Hematopoietic multipotent progenitor cell treated with erythropoietin and hydrocortisone succinate and interleukin-3 and kit ligand, for 6 days (in vitro differentiated cells): ENCODE data around the gene LCP2.

Experiments used
- DNase-seq: peaks from one replicate; pipeline ENCODE4 v3.0.0-alpha.2; 2015

Gene LCP2

DNA sequence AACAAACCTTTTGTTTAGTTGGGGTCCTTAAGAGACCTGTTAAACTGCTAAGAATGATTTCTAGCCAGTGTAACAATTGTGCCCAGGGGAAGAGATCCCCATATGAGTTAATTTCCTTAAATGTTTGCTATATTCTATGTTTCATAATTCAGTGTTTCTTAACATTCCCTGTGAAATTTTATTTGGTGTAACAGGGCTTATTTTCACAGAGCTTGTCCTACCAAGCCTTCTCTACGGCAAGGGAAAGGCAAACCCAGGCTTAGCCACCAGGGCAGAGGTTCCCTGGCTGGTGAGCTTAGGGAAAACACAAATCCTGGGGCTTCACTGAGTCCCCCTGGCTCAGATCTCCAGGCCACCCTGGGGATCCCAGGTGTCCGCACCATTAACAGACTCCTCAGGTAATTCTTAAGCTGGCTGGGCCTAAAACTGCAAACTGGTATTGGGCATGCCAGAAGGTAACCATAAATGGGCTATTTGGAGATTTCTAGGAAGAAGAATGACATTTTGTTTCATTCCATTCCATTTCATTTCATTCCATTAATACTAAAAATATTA, 17.0 kb upstream of the LCP2 start:
- DNase-seq = no peak

DNA sequence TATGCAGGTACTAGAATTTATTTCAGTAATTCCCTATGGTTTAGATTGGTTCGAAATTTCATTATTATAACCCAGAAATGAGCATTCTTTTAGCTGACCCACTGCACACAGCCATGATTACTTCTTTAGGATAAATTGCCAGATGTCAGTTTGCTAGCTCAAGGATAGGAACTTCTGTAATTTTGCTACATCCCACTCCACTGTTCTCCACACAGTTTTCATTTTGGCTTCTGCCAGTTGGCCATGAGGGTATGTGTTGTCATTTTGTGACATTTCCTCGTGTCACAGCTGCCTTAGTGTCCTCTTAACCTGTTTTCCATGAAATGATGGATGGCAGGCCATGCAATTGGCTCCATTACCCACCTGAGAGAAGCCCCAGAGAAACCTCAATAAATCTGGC, 16.2 kb upstream of the LCP2 start:
- DNase-seq = no peak

GRCh38 chr5:170313344-170313743, 15.8 kb upstream of the LCP2 start:
- peak; percentile 51 for DNase-seq

- no peak for DNase-seq
Measured at GRCh38 chr5:170312666-170313065, 15.1 kb upstream of the LCP2 start.

- no peak for DNase-seq
Measured at GRCh38 chr5:170312301-170312595, 14.7 kb upstream of the LCP2 start.

DNA sequence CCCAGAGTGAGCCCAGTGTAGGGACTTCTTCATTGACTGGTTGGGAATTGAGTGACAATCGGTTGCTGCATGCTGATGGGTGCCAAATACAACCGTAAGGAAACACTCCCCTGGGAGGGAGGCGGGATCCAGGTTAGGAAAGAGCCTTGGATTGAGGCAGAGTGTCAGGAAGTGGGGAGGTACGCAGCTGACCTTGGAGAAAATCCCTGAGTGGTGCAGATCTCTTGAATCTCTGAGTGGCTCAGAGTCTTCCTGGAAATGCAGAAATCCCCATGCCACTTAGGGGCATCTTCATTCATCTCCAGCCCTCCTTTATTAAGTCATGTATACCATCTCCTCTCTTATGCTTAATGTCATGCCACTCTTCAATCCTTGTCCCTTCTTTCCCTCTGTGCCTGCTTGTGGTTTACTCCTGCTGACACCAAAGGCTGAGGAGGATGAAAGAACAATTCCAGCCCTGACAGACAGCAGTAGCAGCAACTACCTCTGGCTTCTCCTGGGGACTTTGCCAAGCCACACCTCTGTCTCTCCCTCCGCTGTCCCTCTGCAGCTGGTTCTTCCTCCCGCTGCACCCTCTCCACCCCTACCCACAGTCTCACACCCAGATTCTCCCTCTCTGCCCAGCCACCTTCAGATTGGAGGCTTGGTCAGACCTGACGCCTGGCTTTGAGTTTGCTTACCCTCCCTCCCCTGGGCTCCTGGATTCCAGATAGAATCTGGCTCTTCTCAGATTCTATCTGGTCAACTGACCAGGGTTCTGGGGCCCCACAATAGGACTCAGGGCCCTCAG, 14.1 kb upstream of the LCP2 start:
- DNase-seq = peak; percentile 74

- no peak for DNase-seq
Measured at GRCh38 chr5:170310256-170310926, 12.8 kb upstream of the LCP2 start.

- DNase-seq = peak; percentile 1
Measured at GRCh38 chr5:170308686-170309085, 11.1 kb upstream of the LCP2 start.

GRCh38 chr5:170307575-170308465, 10.2 kb upstream of the LCP2 start:
- peak; percentile 61 for DNase-seq

- peak; percentile 97 for DNase-seq
Measured at GRCh38 chr5:170306381-170306831, 8.8 kb upstream of the LCP2 start.

- DNase-seq = peak; percentile 41
Measured at GRCh38 chr5:170305646-170306025, 8.1 kb upstream of the LCP2 start.

GRCh38 chr5:170305016-170305645, 7.6 kb upstream of the LCP2 start:
- DNase-seq = no peak

- peak; percentile 41 for DNase-seq
Measured at GRCh38 chr5:170303549-170303948, 6.0 kb upstream of the LCP2 start.

- DNase-seq = peak; percentile 90
Measured at GRCh38 chr5:170302653-170303501, 5.3 kb upstream of the LCP2 start.

- peak; percentile 73 for DNase-seq
Measured at GRCh38 chr5:170301981-170302652, 4.5 kb upstream of the LCP2 start.

GRCh38 chr5:170301149-170301548, 3.6 kb upstream of the LCP2 start:
- no peak for DNase-seq

DNA sequence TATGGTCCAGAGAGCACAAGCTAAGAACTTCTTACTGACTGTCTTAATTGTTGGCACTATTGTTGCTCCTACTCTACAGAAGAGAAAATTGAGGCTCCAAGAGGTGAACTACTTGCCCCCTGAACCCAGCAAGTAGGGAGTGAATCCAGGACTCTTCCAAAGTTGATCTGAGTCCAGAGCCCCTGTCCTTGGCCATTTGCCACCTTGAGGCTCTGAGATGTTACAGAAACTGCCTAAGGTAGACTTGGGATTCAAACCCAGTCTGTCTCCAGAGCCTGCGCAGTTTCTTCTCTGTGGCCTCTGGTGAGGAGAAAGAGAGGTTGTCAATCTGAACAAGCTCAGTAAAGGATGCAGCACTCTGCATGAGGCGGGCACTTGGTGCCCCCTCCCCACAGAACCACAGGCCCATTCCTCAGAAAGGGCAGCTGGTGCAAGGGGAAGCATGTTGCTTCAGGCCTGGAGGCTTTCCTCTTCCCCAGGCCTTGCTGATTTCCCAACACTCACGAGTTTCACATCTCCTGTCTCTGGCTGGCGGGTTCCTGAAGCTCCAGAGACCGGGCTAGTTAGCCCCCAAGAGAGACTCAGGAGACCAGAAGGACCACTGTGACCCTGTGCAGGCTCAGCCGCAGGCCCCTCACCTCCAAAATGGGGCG, 2.9 kb upstream of the LCP2 start:
- DNase-seq = no peak

- peak; percentile 77 for DNase-seq
Measured at GRCh38 chr5:170296935-170297588, 515 bp downstream of the LCP2 start.

DNA sequence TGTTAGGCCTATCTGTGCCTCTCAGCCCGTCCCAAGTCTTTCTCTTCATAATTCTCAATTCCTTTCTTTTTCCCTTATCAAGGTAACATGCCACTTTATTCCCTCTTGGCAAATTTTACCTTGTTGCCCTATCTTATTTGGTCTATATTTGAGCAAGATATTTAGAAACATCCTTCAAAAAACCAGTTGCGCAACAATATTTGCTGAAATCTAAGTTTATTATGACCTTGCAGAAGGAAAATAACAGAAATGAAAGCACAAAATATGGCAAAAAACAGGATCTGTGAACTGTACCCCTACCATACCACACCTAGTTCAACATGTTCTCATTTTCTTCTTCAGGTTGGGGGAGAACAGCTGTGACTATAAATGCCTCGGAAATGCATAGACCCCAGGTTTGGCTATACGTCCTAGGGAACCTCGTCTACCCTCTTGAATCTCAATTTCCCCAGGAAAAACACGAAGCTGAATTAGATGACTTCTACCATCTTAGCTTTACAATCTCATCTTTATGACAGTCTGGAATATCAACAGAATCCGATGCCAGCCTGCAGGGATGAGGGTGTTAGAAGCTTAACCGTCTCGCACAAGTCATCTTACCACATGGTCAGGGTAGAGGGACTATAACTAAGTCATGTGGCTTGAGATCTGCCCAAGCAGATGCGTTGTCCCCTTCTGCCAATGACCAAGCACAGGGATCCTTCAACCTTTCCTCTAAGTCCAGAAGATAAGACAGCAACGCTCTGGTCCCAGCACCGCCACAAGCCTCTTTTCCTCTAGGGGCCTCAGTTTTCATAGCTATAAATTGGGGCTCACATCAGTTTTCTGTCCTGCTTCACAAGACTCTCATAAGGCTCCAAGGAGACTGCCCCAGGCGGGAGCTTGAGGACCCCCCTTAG, 1.3 kb downstream of the LCP2 start:
- DNase-seq = peak; percentile 82
